ENCODE data around the gene MTPN.

GRCh38 chr7:135884495-135885232 lies 92.5 kb downstream of the MTPN start:
- TF ChIP-seq POLR2A (IDR thresholded peaks at IDR 0.05) = no peak
- no peak for TF ChIP-seq CTCF (IDR thresholded peaks at IDR 0.05)

Data from esophagus squamous epithelium (tissue), 4 donors.